ENCODE results near the gene HPN.

Gene HPN

GRCh38 chr19:35080613-35081170 lies 39.2 kb downstream of the HPN start:
- H3K4me2 ChIP-seq (ENCODE audit: low read depth, low read length, poor library complexity, severe bottlenecking): no peak overlapping the region
- no peaks in the 10 kb centered on the region for H3K9me3 ChIP-seq (ENCODE audit: insufficient read depth, low read depth, low read length)
- H2AFZ ChIP-seq (ENCODE audit: low read length): no peak overlapping the region
- no peaks in the 10 kb centered on the region for H3K79me2 ChIP-seq (ENCODE audit: insufficient read depth, low read length)
- no peaks in the 10 kb centered on the region for H4K20me1 ChIP-seq (ENCODE audit: insufficient read depth, low read length, poor library complexity, severe bottlenecking)
- H3K27me3 ChIP-seq (ENCODE audit: insufficient read depth, low read length, poor library complexity, severe bottlenecking): no peaks in the 10 kb centered on the region
- H3K9ac ChIP-seq (ENCODE audit: low read depth, low read length, poor library complexity, severe bottlenecking): no peak overlapping the region
- no peaks in the 10 kb centered on the region for H3K9me2 ChIP-seq (replicated peaks; ENCODE audit: low read depth, low read length)
- H3K4me1 ChIP-seq (ENCODE audit: insufficient read depth, low read length, poor library complexity, severe bottlenecking): no peaks in the 10 kb centered on the region
- no peaks in the 10 kb centered on the region for H3F3A ChIP-seq (ENCODE audit: low read depth)
- H3K4me3 ChIP-seq (ENCODE audit: low read length, poor library complexity, severe bottlenecking): no peak overlapping the region
- TF ChIP-seq, protein P1, sequence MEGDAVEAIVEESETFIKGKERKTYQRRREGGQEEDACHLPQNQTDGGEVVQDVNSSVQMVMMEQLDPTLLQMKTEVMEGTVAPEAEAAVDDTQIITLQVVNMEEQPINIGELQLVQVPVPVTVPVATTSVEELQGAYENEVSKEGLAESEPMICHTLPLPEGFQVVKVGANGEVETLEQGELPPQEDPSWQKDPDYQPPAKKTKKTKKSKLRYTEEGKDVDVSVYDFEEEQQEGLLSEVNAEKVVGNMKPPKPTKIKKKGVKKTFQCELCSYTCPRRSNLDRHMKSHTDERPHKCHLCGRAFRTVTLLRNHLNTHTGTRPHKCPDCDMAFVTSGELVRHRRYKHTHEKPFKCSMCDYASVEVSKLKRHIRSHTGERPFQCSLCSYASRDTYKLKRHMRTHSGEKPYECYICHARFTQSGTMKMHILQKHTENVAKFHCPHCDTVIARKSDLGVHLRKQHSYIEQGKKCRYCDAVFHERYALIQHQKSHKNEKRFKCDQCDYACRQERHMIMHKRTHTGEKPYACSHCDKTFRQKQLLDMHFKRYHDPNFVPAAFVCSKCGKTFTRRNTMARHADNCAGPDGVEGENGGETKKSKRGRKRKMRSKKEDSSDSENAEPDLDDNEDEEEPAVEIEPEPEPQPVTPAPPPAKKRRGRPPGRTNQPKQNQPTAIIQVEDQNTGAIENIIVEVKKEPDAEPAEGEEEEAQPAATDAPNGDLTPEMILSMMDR (conservative IDR thresholded peaks at IDR 0.05; ENCODE audit: low read length): no peak
- no peak for TF ChIP-seq EZH2phosphoT487 (IDR thresholded peaks at IDR 0.05; ENCODE audit: borderline replicate concordance)
- no peaks in the 10 kb centered on the region for H3K36me3 ChIP-seq (ENCODE audit: insufficient read depth, low read length)

GRCh38 chr19:35081201-35081600 lies 39.7 kb downstream of the HPN start:
- no peak overlapping the region for H2AFZ ChIP-seq (ENCODE audit: low read length)
- H3K9me2 ChIP-seq (replicated peaks; ENCODE audit: low read depth, low read length): no peaks in the 10 kb centered on the region
- H4K20me1 ChIP-seq (ENCODE audit: insufficient read depth, low read length, poor library complexity, severe bottlenecking): no peaks in the 10 kb centered on the region
- H3K4me3 ChIP-seq (ENCODE audit: low read length, poor library complexity, severe bottlenecking): no peak overlapping the region
- no peak overlapping the region for H3K4me2 ChIP-seq (ENCODE audit: low read depth, low read length, poor library complexity, severe bottlenecking)
- no peaks in the 10 kb centered on the region for H3K4me1 ChIP-seq (ENCODE audit: insufficient read depth, low read length, poor library complexity, severe bottlenecking)
- TF ChIP-seq, protein P1 (conservative IDR thresholded peaks at IDR 0.05; ENCODE audit: low read length): no peak
- TF ChIP-seq EZH2phosphoT487 (IDR thresholded peaks at IDR 0.05; ENCODE audit: borderline replicate concordance): no peak
- H3K27me3 ChIP-seq (ENCODE audit: insufficient read depth, low read length, poor library complexity, severe bottlenecking): no peaks in the 10 kb centered on the region
- H3K36me3 ChIP-seq (ENCODE audit: insufficient read depth, low read length): no peaks in the 10 kb centered on the region
- H3K79me2 ChIP-seq (ENCODE audit: insufficient read depth, low read length): no peaks in the 10 kb centered on the region
- no peak overlapping the region for H3K9ac ChIP-seq (ENCODE audit: low read depth, low read length, poor library complexity, severe bottlenecking)
- H3K9me3 ChIP-seq (ENCODE audit: insufficient read depth, low read depth, low read length): no peaks in the 10 kb centered on the region
- H3F3A ChIP-seq (ENCODE audit: low read depth): no peaks in the 10 kb centered on the region

DNA sequence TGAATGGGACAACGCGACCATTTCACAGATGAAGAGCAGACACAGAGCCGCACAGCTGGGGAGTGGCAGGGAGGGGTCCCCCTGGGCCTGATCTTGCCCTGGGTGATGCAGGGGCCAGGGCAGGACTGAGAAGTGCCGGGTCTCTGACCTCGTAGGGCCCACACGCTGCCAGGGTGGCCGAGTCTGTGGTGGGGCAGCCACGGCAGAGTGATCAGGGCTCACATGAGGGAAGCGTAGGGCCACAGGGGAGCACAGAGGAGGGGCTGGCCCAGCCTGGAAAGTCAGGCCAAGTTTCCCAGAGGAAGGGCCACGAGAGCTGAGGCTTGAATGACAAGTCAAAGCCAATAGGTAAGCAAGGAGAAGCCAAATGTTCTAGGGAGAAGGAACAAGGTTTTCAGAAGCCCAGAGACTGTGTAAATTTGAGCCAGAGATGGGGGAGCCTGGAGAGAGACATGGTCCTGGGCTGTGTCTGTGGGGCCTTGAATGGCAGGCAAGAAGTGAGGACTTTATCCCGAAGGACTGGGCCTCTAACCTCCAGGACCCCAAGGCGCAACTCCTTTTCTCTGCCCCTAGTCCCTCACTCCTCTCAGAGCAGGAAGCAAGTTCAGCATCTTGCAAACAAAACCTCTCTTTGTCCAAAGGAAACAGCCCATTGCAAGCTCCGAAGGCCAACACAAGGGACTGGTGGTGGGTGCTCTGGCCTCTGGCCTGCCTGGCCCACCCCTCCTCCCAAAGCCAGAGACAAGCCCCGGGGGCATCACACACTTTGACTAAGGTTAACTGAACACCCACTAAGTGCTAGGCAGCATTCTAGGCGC lies 42.4 kb downstream of the HPN start:
- no peak for TF ChIP-seq EZH2phosphoT487 (IDR thresholded peaks at IDR 0.05; ENCODE audit: borderline replicate concordance)
- TF ChIP-seq, protein P1 (conservative IDR thresholded peaks at IDR 0.05; ENCODE audit: low read length): no peak
- Histone ChIP-seq H3K4me2 (ENCODE audit: low read depth, low read length, poor library complexity, severe bottlenecking) (no peak overlapping the region), H3K9me2 (replicated peaks; ENCODE audit: low read depth, low read length) (no peaks in the 10 kb centered on the region), H3K36me3 (ENCODE audit: insufficient read depth, low read length) (no peaks in the 10 kb centered on the region), H3K9ac (ENCODE audit: low read depth, low read length, poor library complexity, severe bottlenecking) (no peak overlapping the region), H3K4me1 (ENCODE audit: insufficient read depth, low read length, poor library complexity, severe bottlenecking) (no peaks in the 10 kb centered on the region), H2AFZ (ENCODE audit: low read length) (no peak overlapping the region), H3F3A (ENCODE audit: low read depth) (no peaks in the 10 kb centered on the region), H3K9me3 (ENCODE audit: insufficient read depth, low read depth, low read length) (no peaks in the 10 kb centered on the region), H3K79me2 (ENCODE audit: insufficient read depth, low read length) (no peaks in the 10 kb centered on the region), H3K4me3 (ENCODE audit: low read length, poor library complexity, severe bottlenecking) (no peak overlapping the region), H3K27me3 (ENCODE audit: insufficient read depth, low read length, poor library complexity, severe bottlenecking) (no peaks in the 10 kb centered on the region), H4K20me1 (ENCODE audit: insufficient read depth, low read length, poor library complexity, severe bottlenecking) (no peaks in the 10 kb centered on the region)

All from Loucy (cell line).